Measurements from ENCODE around the gene TEX2.
"Not testable (repeated sequence)": the region's sequence is repeated elsewhere in the genome, so short reads cannot be mapped to it uniquely, and the experiment has no call there.

TEX2 gene

GRCh38 chr17:64180089-64181073 is 82.7 kb downstream of the TEX2 start:
- DNase-seq: no peak

DNA sequence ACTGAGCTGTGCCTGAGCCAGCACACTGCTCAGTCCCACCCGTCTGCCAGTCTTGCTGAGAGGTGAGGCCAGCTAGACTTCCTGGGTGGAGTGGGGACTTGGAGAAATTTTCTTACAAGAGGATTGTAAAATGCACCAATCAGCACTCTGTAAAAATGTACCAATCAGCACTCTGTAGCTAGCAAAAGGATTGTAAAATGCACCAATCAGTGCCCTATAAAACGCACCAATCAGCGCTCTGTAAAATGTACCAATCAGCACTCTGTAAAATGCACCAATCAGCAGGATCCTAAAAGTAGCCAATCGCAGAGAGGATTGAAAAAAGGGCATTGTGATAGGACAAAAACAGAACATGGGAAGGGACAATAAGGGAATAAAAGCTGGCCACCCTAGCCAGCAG is 84.0 kb downstream of the TEX2 start:
- DNase-seq: not testable (repeated sequence)

- DNase-seq: no peak
Observed at GRCh38 chr17:64178011-64178825, 84.8 kb downstream of the TEX2 start.

DNA sequence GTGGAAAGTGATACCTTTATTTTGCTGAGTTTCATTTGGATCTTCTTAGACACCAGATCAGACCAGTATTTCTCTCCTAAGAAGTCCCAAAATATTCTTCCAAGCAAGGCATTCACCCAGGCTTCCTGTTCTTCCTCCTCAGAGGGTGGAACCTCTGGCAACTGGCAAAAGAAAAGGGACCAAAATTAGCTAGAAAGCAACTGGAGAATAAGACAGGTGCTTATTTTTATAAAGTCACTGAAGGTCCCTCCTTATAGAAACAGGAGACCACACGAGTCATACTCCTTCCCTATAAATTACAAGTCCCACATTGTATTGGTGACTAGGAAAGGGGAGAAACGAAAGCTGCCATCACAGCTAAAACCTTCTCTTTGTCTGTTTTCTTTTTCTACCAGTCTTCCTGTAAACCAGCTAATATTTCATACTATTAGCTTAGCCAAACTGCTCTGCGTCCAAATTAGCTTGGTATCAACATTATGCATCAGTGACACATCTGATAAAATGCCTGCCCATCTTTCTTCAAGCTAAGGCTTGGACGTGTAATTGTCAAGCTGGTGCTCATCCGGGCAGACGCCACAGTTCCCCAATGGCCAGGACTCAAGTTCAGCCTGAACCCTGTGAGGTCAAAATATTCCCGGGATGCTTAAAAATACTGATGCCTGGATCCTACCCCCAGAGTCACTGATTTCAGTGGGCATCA is 85.6 kb downstream of the TEX2 start:
- DNase-seq: no peak

DNA sequence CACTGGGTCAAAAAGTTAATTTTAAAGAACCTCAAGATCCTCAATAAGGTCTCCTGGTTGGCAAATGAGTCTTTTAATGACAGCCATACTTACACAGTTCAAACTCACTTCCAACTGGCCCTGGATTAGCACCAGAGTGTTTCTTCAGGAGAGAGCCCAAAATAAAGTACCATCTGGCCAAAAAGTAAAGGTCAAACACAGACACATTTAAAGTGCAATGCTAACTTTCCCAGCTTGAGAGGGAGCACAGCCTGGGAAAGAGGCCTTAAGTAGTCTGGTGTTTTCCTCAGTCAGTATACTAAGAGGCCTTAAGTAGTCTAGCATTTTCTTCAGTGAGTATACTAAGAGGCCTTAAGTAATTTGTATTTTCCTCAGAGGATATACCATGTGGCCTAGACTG is 86.5 kb downstream of the TEX2 start:
- no peak for DNase-seq

DNA sequence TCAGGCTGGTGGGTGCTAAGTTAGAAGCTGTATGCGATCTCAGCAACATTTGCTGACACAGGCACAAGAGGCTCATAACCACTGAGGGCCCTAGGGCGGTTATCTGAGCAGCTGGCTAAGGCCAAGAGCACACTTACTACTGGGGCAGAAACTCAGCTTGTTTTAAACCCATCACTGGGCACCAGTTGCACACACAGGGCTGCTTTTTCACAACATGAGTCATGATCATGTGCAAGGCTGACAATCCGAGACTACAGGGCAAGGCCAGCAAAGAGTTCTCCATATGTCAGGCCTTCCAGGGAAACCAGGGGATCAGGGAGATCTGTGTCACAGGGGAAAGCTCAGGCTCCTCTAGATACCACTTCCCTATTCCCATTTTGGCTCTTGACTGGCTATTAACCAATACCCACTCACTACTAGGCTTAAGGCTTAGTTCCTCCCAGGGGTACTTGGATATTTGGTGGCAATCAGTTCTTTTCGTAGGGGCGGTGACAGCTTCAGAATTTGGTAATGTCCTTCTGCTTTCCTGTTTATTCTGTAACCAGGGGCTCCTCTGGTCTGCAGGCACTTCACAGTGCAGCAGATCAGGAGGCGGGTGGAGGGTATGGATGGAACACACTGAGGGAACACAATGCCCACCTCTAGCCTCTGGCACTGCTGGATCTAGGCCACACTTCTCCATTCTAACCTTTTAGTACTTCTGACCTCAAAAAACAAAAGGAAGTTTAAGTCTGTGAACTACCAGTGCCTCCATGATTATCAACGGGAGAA is 88.2 kb downstream of the TEX2 start:
- DNase-seq: no peak

GRCh38 chr17:64173646-64174045 is 89.4 kb downstream of the TEX2 start:
- DNase-seq: no peak

GRCh38 chr17:64172510-64172909 is 90.5 kb downstream of the TEX2 start:
- no peak for DNase-seq

DNA sequence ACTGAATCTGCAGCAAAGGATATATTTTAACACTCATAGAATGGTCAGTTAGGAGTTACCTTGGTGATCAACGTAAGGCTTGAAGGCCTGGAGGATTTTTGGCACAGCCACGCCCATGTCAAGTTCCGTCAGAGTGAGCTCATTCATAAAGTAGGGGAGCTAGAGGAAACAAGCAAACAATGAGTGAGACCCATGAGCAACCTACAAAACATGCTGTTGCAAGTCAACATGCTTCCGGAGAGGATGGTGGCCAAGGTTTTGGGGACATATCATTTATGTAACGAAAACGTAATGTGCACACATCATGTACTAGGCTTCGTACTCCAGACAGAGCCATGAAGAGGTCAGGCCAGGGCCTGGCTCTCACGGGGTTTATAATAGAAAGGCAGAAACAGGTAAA is 92.0 kb downstream of the TEX2 start:
- DNase-seq: no peak

DNA sequence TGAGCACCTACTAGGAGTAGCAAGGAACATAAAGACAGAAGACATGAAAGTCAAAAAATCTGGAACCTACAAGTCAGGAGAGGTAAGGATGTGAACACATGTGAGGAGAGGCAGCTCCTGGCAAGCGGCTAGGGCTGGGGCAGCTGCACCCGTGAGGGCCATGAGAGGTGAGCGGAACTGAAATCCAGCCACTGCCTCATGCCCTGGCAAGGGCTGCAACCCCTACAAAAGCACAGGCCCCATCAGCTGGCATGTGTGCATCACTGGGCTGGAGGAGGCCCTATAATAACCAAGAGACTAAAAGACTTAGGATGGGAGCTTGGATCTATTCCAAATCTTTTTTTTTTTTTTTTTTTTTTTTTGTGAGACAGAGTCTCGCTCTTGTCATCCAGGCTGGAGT is 92.8 kb downstream of the TEX2 start:
- no peak for DNase-seq

GRCh38 chr17:64167666-64168065 is 95.4 kb downstream of the TEX2 start:
- not testable (repeated sequence) for DNase-seq

- no peak for DNase-seq
Observed at GRCh38 chr17:64166876-64167275, 96.2 kb downstream of the TEX2 start.

GRCh38 chr17:64165347-64165746 is 97.7 kb downstream of the TEX2 start:
- no peak for DNase-seq

GRCh38 chr17:64164596-64165285 is 98.3 kb downstream of the TEX2 start:
- DNase-seq: no peak

DNA sequence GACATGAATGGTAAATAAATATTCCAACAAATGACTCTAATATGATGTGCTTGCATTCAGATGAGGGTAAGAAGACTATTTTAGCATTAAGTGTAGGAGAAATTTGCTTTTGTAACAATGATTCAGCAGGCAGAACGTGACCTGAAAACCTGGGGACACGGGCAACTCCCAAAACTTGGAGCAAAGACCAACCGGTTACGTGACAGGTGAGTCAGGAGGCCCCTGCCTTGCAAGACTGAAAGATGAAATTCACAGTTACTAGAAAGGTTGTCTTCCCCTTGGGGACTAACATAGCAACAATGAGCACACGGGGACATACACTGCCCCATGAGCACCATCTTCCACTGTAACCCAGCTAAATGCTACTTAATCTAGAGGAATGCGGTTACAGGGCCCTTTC is 99.6 kb downstream of the TEX2 start:
- DNase-seq: no peak

GRCh38 chr17:64162554-64162953 is 100.5 kb downstream of the TEX2 start:
- DNase-seq: no peak

DNA sequence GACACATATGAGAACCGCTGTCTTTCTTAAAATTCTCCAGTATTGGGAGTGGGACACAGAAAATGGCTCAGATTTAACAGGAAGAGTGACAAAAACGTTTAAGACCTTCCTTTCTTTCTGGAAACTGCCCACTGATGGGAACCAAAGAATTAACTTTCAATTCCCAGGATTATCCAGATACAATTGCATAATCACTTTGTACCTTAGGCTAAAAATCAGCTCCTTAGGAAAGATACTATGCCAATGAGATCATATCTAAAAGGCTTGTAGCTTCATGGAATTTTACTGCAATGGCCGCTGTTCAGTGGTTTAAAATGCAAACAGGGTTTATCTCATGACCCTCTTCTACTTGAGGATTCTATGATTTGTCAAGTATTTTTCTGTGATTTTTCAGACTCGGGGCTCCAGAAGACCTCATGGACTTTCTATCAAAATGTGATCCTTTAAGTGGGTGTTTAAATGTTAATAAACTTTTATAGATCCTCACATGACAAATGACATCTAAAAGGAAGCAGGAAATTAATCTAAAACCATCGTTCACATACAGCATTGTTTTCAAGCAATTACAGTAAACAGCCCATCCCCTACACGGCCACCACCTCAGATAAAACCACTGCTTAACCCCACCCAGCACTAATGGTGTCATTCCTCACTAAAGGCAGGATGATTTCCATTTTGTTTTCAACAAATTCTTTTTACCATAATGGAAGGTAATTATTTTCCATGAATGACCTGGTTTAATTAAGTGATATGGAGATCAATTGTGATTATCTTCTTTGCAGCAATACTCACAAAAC is 101.5 kb downstream of the TEX2 start:
- DNase-seq: no peak

DNA sequence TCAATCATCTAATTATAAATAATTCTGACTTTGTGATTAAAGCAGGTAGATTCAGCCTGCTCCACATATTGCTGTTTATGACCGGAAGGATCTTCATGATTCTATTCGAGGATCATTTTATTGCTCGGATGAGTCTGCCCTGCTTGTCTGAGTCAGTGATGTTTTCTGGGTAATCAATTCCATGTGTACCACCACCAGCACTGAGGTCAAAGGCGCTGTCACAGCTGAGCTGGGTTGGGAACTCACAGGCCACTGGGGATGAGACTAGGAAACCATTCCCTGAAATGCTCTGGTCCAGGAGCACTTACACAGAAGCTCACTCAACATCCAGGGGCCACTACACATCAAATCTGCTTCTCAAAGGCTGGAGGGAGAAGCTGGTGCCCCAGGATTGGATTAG is 102.7 kb downstream of the TEX2 start:
- no peak for DNase-seq

- no peak for DNase-seq
Observed at GRCh38 chr17:64158831-64159590, 104.0 kb downstream of the TEX2 start.

DNA sequence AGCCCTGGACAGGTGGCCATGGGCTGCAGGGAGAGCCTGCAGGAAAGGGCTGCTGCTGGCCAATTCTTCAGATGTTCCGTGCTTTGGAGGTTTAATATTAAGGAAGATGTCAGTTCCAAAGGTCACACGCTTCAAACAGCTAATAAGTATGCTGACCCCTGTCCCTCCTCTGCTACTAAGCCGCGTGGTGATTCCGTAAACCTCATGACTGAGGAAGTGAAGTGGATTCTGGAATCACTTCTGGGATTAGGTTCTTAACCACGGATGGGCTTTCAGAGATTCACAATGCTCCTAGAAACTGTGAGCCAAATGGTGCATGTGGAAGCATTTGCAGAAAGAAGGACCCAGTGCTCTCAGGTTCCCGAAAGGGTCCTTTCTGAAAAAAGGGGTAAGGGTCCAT is 104.7 kb downstream of the TEX2 start:
- no peak for DNase-seq

Measured in NCI-H2029 (cell line).